Activated naive CD4-positive, alpha-beta T cell treated with anti-CD3 and anti-CD28 coated beads, Interleukin-2, amount 50 U/mL, for 16 hours (primary cell): ENCODE results near the gene MPST.
"Not testable (repeated sequence)": the region's sequence is repeated elsewhere in the genome, so short reads cannot be mapped to it uniquely, and the experiment has no call there.

ENCODE experiments used
- DNase-seq: peaks from one replicate; pipeline ENCODE4 v3.0.0-alpha.2; 2020

Gene MPST

DNA sequence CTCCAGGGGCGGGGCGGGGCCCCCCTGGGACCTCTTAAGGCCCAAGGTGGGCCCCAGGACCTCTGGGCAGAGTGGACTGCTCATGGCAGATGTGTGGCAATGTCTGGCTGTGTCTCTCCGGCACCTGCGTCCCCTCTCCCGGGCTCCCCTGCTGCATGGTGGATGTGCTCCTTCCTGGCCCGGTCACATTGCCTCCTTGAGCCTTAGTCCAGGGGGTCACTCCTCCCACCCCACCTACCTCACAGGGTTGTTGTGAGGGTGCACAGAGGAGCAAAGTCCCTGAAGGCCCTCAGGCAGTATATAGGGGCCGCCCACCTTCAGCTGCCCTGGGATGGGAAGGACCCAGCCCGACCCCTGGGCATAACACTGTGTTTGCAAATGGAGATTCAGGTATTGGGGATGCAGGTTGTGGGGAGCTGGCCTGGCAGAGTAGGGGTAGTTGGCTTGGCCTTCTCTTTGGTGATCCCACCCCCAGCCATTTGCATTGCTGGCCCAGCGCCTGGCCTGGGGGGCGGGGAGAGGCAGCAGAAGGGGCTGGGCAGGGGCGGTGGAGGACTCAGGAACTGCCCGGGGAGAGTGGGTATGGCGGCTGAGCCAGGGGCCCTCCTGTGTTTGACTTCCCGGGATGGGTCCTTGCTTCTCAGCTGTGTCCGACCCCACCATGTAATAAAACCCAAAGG is 43.3 kb downstream of the MPST start:
- DNase-seq = no peak

- DNase-seq = no peak
These were observed 44.2 kb downstream of the MPST start for GRCh38 chr22:37063431-37064420.

DNA sequence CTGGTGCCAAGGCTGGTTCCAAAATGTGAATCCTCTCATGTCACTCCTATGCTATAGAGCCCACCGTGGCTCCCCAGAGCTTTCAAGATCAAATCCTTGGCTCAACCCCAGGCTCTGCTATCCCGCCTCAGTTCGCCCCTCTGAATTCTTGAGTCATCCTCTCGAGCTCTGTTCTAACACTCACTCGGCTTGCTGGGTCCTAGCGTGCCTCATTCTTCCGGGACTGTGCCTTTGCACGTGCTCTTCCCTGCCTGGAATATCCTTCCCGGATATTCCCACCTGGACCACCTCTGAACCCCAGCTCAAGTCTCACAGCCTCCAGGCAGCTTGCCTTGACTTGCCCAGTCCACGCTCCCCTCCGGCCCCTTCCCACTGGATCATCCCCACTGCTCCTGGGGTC is 45.0 kb downstream of the MPST start:
- no peak for DNase-seq

DNA sequence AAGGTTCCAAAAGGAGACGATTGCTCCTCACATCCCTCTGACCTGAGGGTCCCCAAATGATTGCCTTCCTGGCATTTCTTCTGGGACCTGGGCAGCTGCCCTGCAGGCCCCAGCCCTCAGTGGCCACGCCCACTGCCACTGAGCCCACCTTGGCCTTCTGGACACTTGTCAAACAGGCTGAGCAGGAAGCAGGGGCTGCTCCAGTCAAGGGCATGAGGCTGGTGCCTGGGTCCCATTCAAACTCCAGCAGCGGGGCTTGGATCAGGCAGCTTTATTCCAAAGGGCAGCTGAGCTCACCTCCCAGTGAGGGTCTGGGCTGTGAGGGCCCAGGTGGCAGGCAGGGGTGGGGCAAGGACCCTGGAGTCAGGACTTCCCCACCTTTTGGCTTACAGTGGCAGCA is 45.6 kb downstream of the MPST start:
- no peak for DNase-seq

- DNase-seq = no peak
These were observed 46.4 kb downstream of the MPST start for GRCh38 chr22:37065961-37066360.

GRCh38 chr22:37067428-37067827 is 47.9 kb downstream of the MPST start:
- DNase-seq = no peak

DNA sequence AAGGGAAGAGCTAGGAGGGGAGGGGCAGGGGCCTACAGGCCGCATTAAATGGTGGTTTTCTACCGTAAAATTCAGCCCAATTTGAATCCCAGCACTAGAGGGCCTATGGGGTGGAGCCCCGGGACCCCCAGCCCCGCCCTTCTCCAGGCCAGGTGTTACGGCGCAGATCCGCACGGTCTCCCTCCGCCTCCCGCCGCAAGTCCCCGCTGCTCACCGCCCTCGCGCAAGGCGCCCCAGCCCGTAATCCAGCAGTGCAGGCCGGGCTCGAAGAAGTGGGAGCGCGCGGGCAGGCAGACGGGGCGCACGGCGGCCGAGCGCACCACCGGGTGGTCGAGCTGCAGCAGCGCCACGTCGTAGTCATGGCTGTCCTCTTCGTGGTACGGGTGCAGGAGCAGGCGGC is 49.3 kb downstream of the MPST start:
- no peak for DNase-seq

DNA sequence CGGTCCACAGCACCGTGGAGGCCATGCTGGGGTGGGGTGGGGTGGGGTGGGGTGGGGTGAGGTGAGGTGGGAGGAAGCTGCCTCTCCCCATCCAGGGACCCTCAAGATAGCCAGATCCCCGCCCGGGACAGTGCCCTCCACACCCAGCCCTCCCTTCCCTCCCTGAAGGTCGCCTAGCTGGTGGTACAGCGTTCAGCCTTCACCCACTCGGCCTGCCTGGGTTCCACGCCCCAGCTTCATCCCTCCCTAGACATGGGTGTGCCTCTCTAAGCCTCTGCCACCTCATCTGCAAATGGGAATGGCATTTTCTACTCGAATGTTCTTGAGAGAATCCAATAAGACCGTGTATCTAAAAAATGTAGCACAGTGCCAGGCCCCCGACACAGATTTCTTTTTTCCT is 49.8 kb downstream of the MPST start:
- DNase-seq = no peak

- no peak for DNase-seq
These were observed 50.2 kb downstream of the MPST start for GRCh38 chr22:37069719-37070118.

DNA sequence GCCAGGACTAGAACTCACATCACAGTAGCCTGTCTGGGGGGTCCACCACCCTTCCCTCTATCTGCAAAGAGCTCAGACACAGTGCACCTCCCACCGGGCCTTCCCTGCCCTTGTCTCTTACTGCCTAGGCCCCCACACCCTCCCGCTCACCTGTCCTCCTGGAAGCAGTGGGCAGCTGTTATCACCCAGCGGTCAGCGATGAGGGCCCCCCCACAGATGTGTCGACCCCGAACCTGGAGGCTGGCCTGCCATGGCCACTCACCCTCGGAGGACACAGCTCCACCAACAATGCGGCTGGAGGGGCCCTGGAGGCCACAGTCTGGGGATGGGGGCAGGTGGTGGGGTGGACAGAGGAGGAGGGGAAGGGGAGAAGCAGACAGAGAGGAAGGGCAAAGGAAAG is 50.8 kb downstream of the MPST start:
- no peak for DNase-seq

- DNase-seq = no peak
These were observed 51.2 kb downstream of the MPST start for GRCh38 chr22:37070744-37071143.

DNA sequence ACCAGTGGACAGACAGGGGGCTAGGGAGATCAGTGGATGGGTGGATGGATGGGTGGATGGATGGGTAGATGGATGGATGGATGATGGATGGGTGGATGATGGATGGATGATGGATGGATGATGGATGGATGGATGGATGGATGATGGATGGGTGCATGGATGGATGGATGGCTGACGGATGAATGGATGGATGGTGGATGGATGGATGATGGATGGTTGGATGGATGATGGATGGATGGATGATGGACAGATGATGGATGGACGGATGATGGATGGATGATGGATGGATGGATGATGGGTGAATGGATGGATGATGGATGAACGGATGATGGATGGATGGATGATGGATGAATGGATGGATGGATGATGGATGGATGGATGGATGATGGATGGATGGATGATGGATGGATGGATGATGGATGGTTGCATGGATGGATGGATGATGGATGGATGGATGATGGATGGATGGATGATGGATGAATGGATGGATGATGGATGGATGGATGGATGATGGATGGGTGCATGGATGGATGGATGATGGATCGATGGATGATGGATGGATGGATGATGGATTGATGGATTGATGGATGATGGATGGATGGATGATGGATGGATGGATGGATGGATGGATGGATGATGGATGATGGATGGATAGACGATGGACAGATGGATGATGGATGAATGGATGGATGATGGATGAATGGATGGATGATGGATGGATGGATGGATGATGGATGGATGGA is 52.5 kb downstream of the MPST start:
- not testable (repeated sequence) for DNase-seq

GRCh38 chr22:37072673-37073072 is 53.1 kb downstream of the MPST start:
- no peak for DNase-seq

DNA sequence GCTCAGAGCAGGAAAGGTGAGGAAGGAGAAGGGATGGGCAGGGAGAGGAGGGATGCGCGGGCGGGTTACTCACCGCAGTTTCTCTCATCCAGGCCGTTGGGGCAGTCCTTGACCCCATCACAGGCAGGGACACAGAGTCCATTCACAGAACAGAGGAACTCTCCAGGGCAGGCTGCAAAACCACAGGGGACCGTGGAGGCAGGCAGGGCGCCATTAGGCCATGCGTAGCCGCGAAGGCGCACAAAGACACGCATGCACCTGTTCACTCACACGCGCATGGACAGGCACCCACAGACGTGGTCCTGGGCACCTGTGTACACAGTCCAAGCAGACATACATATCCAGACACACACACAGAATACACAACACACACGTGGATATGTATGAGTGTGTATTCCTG is 55.0 kb downstream of the MPST start:
- no peak for DNase-seq

GRCh38 chr22:37075046-37075445 is 55.5 kb downstream of the MPST start:
- no peak for DNase-seq

DNA sequence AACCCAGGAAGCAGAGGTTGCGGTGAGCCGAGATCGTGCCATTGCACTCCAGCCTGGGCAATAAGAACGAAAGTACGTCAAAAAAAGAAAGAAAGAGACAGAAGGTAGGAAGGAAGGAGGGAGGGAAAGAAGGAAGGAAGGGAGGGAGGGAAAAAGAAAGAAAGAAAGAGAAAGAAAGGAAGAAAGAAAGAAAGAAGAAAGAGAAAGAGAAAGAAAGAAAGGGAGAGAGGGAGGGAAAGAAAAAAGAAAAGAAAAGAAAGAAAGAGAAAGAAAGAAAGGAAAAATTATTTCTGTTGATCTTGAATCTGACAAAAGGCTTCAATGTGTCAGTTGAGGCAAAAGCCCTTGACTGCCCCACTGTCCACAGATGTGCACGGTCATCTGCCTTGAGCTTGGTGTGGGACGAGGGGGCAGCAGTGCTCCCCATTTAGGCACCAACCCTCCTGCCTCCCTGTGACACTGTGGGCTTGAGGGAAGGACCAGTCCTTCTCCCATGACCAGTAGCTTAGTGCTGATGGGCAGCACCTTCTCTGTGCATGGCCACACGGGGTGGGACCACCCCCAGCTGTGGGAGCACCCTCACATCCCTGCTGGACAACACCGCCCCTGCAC is 56.4 kb downstream of the MPST start:
- no peak for DNase-seq

- peak; percentile 86 for DNase-seq
These were observed 58.4 kb downstream of the MPST start for GRCh38 chr22:37077802-37078448.

GRCh38 chr22:37079158-37079557 is 59.6 kb downstream of the MPST start:
- no peak for DNase-seq
